ENCODE results near the gene NOS2. TPM values are rescaled to one million over a fixed set of nuclear protein-coding genes. Genes with fewer than 3 reads are reported as not detected.
A peak's percentile ranks its signal among the peaks of the same experiment; 100 is the strongest.

NOS2 gene
- total and polyA plus RNA-seq, 2 donors (not counting 1 experiment from before 2014, with no cell fraction given) = under 0.01 TPM; not detected in 1

DNA sequence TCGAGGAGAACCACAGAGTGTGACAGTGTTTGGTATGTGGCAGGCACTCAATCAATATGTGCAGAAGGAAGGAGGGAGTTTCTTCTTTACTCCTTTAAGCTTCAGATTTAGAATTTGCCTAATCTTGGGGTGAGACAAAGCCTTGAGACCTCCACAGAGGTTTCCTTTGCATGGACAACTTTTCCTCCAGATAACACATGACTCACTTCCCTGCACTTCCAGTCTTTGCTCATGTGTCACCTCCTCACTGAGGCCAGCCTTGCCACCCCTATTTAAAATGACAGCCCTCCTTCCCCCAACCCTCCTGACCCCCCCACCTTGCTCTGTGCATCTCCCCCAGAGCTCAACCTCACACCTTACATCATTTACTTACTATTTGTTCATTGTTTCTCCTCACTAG is 17.4 kb upstream of the NOS2 start:
- no peaks in the 10 kb centered on the region for H3K9me3 ChIP-seq (ENCODE audit: control insufficient read depth, insufficient read depth, low read depth, low read length)
- peak in 1 of 2 donors; percentile 14 for DNase-seq (ENCODE audit: low read depth in 2 of 2)
- H3K4me2 ChIP-seq (ENCODE audit: extremely low read depth, insufficient read depth, low read length) = no peak overlapping the region
- no peaks in the 10 kb centered on the region for H3K79me2 ChIP-seq (ENCODE audit: control insufficient read depth, insufficient read depth, low read length)
- H4K20me1 ChIP-seq (ENCODE audit: control insufficient read depth, extremely low read depth, insufficient read depth, low read length) = no peaks in the 10 kb centered on the region
- no peaks in the 10 kb centered on the region for H3K36me3 ChIP-seq (ENCODE audit: control insufficient read depth, insufficient read depth, low read length)
- TF ChIP-seq EZH2 (IDR thresholded peaks at IDR 0.05; ENCODE audit: low read length, missing control alignments) = no peak
- no peaks in the 10 kb centered on the region for H3K4me1 ChIP-seq (ENCODE audit: control insufficient read depth, extremely low read depth, insufficient read depth, low read length)
- no peaks in the 10 kb centered on the region for H3K27me3 ChIP-seq (ENCODE audit: control insufficient read depth, insufficient read depth, low read length)
- no peak overlapping the region for H3K9ac ChIP-seq (ENCODE audit: insufficient read depth, low read length)
- H3K27ac ChIP-seq (ENCODE audit: insufficient read depth, low read length) = no peak overlapping the region
- no peak overlapping the region for H2AFZ ChIP-seq (ENCODE audit: low read length)
- H3K4me3 ChIP-seq (replicated peaks in 1 of 4; ENCODE audit: control extremely low read depth in 1 of 4, insufficient read depth in 1 of 4, low read depth in 3 of 4, low read length in 4 of 4) = no peak overlapping the region

GRCh38 chr17:27816946-27817345 is 16.6 kb upstream of the NOS2 start:
- Histone ChIP-seq H3K36me3 (ENCODE audit: control insufficient read depth, insufficient read depth, low read length) (no peaks in the 10 kb centered on the region), H3K4me1 (ENCODE audit: control insufficient read depth, extremely low read depth, insufficient read depth, low read length) (no peaks in the 10 kb centered on the region), H3K27ac (ENCODE audit: insufficient read depth, low read length) (no peak overlapping the region), H3K4me3 (replicated peaks in 1 of 4; ENCODE audit: control extremely low read depth in 1 of 4, insufficient read depth in 1 of 4, low read depth in 3 of 4, low read length in 4 of 4) (no peak overlapping the region), H3K4me2 (ENCODE audit: extremely low read depth, insufficient read depth, low read length) (no peak overlapping the region), H3K9me3 (ENCODE audit: control insufficient read depth, insufficient read depth, low read depth, low read length) (no peaks in the 10 kb centered on the region), H2AFZ (ENCODE audit: low read length) (no peak overlapping the region), H4K20me1 (ENCODE audit: control insufficient read depth, extremely low read depth, insufficient read depth, low read length) (no peaks in the 10 kb centered on the region), H3K79me2 (ENCODE audit: control insufficient read depth, insufficient read depth, low read length) (no peaks in the 10 kb centered on the region), H3K27me3 (ENCODE audit: control insufficient read depth, insufficient read depth, low read length) (no peaks in the 10 kb centered on the region), H3K9ac (ENCODE audit: insufficient read depth, low read length) (no peak overlapping the region)
- no peak for DNase-seq (ENCODE audit: low read depth in 2 of 2)
- no peak for TF ChIP-seq CTCF (conservative IDR thresholded peaks at IDR 0.05 in 1 of 2, IDR thresholded peaks at IDR 0.05 in 1 of 2; ENCODE audit: low read depth in 1 of 2, low read length in 2 of 2)
- no peak for TF ChIP-seq EZH2 (IDR thresholded peaks at IDR 0.05; ENCODE audit: low read length, missing control alignments)

DNA sequence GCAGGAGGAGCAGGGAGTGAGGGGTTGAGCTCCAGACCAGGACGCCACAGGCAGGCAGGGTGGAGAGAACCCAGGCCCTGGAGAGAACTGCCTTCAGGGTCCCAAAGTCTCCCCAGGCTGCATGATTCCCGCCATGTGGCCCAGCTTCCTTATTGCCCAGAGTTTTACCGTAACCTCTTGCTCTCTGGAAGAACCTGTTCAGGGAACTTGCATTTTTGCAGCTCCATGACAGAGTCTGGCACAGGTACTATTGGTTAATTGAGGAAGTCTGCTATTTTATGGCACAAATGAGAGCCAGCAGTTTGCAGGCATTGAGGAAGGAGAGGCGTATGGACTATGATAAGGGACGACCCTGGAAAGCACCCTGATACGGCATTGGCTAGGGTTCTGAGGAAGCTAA is 11.6 kb upstream of the NOS2 start:
- DNase-seq (ENCODE audit: low read depth in 2 of 2) = no peak
- Histone ChIP-seq H3K27me3 (ENCODE audit: control insufficient read depth, insufficient read depth, low read length) (no peaks in the 10 kb centered on the region), H3K4me2 (ENCODE audit: extremely low read depth, insufficient read depth, low read length) (no peak overlapping the region), H3K27ac (ENCODE audit: insufficient read depth, low read length) (no peak overlapping the region), H3K4me1 (ENCODE audit: control insufficient read depth, extremely low read depth, insufficient read depth, low read length) (no peaks in the 10 kb centered on the region), H3K79me2 (ENCODE audit: control insufficient read depth, insufficient read depth, low read length) (no peaks in the 10 kb centered on the region), H2AFZ (ENCODE audit: low read length) (no peak overlapping the region), H3K4me3 (replicated peaks in 1 of 4; ENCODE audit: control extremely low read depth in 1 of 4, insufficient read depth in 1 of 4, low read depth in 3 of 4, low read length in 4 of 4) (no peak overlapping the region), H3K36me3 (ENCODE audit: control insufficient read depth, insufficient read depth, low read length) (no peaks in the 10 kb centered on the region), H3K9me3 (ENCODE audit: control insufficient read depth, insufficient read depth, low read depth, low read length) (no peaks in the 10 kb centered on the region), H3K9ac (ENCODE audit: insufficient read depth, low read length) (no peak overlapping the region), H4K20me1 (ENCODE audit: control insufficient read depth, extremely low read depth, insufficient read depth, low read length) (no peaks in the 10 kb centered on the region)
- TF ChIP-seq CTCF (conservative IDR thresholded peaks at IDR 0.05 in 1 of 2, IDR thresholded peaks at IDR 0.05 in 1 of 2; ENCODE audit: low read depth in 1 of 2, low read length in 2 of 2) = no peak
- TF ChIP-seq EZH2 (IDR thresholded peaks at IDR 0.05; ENCODE audit: low read length, missing control alignments) = no peak
